ENCODE measurements around the gene BUB1.

DNA sequence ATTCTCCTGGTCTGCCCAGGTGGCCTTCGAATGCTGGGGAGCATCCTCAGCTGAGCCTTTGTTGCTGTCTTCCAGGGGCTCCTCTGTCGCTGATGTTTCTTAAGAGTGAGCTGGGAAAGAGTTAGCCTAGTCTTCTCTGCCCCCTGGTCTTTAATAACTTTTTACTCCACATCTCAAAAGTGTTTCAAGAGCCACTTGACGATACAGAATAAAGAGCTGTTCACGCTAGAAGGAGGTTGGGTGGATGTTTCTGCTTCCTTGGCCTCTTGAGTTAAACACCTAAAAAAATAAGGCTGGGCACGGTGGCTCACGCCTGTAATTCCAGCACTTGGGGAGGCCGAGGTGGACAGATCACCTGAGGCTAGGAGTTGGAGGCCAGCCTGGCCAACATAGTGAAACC, 2.8 kb upstream of the BUB1 start:
- TF ChIP-seq EZH2 (IDR thresholded peaks at IDR 0.05; ENCODE audit: insufficient read depth, poor library complexity, severe bottlenecking) = no peak
- no peak for TF ChIP-seq EZH2phosphoT487 (IDR thresholded peaks at IDR 0.05; ENCODE audit: insufficient read depth, low read depth)

All from GM23248 (cell line).